ENCODE results near the gene NEK5.
A peak's percentile ranks its signal among the peaks of the same experiment; 100 is the strongest.
"Not testable (repeated sequence)": the region's sequence is repeated elsewhere in the genome, so short reads cannot be mapped to it uniquely, and the experiment has no call there.

NEK5 gene

GRCh38 chr13:52079891-52080290 lies 49.0 kb downstream of the NEK5 start:
- not testable (repeated sequence) for DNase-seq (ENCODE audit: low read depth, low spot score)

DNA sequence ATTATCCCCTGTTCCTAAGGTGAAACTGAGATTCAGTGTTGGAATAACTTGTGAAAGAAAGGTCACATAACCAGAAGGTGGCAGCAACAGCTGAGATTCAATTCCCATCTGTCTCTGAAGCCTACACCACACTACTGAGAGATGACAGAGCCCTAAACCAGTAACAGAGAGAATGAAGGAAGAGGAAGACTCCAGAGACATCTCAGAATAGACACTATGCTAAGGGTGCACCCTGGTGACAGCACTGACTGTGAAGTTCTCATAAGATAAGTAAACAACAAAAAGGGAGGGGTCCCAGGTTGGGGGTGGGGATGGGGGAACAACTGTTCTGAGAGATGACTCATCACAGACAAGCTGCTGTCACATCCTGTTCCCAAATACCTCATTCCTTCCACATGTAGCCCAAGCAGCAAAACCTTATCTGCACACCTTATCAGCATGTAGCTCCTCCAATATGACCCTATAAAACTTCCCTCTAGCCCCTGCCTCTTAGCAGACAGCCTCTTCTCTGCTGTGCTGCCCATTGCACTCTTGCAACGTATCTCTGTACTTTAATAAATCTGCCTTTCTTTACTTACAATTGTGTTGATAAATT lies 57.8 kb downstream of the NEK5 start:
- DNase-seq (ENCODE audit: low read depth, low spot score) = peak; percentile 19

GRCh38 chr13:52067237-52067636 lies 61.6 kb downstream of the NEK5 start:
- peak; percentile 12 for DNase-seq (ENCODE audit: low read depth, low spot score)

DNA sequence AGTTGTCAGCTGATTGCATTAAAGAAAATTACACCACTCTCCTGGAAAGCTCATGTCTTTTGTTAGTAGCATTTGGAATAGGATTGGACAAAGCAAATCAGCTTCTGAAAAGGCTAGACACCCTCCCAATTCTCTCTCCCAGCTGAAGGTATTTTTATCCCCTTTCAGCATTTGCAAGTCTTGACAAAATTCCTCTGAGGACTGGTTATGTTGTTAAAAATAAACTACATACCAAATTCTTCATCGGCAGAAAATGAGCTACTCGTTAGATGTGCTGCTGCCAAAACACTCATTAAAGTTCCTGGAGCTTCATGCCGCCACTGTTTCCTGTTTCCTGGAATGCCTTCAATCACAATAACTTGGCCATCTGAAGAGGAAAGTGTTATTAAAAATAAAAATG lies 67.3 kb downstream of the NEK5 start:
- peak; percentile 47 for DNase-seq (ENCODE audit: low read depth, low spot score)

GRCh38 chr13:52061064-52061463 lies 67.8 kb downstream of the NEK5 start:
- DNase-seq (ENCODE audit: low read depth, low spot score) = not testable (repeated sequence)

DNA sequence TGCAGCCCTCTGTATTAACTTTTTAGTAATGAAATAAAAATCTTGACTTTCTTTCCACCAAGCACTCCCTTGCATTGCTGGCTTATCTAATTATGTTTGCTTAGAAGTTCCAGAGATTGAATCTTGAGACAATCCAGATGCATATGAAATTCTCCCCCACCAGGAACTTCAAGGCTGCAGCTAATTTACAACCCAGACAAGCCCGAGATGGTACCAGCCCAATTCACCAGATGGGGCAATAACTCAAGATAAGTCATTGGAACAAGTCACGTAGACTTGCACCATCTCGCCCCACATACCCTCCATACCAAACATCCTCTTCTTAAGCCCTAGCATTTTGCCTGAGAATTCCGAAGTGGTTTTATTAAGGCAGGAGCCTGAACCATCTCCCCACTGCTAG lies 75.4 kb downstream of the NEK5 start:
- DNase-seq (ENCODE audit: low read depth, low spot score) = no peak

GRCh38 chr13:52051400-52051799 lies 77.5 kb downstream of the NEK5 start:
- no peak for DNase-seq (ENCODE audit: low read depth, low spot score)

DNA sequence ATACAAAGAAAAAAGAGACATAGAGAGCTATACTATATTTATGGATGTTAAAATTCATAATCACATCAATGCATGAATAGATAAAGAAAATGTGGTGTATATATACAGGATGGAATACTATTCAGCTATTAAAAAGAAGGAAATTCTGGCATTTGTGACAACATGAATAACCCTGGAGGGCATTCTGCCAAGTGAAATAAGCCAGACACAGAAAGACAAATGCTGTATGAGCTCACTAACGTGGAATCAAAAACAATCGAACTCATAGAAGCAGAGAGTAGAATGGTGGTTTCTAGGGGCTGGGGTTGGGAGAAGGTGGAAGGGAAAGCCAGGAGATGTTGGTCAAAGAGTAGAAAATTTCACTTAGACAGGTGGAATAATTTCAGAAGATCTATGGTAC lies 80.4 kb downstream of the NEK5 start:
- DNase-seq (ENCODE audit: low read depth, low spot score) = peak; percentile 41

DNA sequence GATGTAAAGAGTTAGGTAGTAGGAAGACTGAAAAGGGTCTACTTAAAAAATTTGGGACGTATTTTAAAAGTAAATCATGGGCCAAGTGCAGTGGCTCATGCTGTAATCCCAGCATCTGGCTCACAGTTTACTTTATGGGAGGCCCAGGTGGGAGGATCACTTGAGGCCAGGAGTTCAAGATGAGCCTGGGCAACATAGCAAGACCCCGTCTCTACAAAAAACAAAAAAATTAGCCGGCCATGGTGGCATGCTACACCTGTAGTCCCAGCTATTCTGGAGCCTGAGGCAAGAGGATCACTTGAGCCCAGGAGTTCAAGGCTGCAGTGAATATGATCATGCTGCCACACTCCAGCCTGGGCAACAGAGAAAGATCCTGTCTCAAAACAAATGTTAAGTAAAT lies 81.4 kb downstream of the NEK5 start:
- no peak for DNase-seq (ENCODE audit: low read depth, low spot score)

DNA sequence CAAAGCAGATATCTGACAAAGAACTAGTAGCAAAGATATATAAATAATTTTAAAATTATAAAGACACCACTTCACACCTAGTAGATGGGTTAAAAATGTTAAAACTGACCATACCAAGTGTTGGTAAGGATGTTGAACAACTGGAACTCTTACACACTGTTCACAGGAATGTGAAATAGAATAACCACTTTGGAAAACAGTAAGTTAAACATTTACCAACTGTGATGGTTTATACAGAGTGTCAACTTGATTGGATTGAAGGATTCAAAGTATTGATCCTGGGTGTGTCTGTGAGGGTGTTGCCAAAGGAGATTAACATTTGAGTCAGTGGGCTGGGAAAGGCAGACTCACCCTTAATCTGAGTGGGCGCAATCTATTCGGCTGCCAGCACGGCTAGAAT lies 85.2 kb downstream of the NEK5 start:
- DNase-seq (ENCODE audit: low read depth, low spot score) = no peak

- no peak for DNase-seq (ENCODE audit: low read depth, low spot score)
Observed at GRCh38 chr13:52036037-52036436, 92.8 kb downstream of the NEK5 start.

GRCh38 chr13:52034616-52035226 lies 94.2 kb downstream of the NEK5 start:
- no peak for DNase-seq (ENCODE audit: low read depth, low spot score)

- DNase-seq (ENCODE audit: low read depth, low spot score) = no peak
Observed at GRCh38 chr13:52033039-52033438, 95.8 kb downstream of the NEK5 start.

DNA sequence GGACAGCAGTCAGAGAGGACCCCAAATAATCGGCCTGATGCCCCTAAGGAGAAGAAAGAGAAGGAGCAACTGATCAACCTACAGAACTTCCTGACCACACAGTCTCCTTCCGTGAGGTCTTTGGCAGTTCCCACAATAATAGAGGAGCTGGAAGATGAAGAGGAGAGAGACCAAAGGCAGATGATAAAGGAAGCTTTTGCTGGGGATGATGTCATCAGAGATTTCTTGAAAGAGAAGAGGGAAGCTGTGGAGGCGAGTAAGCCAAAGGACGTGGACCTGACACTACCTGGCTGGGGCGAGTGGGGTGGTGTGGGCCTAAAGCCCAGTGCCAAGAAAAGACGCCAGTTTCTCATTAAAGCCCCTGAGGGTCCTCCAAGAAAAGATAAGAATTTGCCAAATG lies 98.5 kb downstream of the NEK5 start:
- DNase-seq (ENCODE audit: low read depth, low spot score) = not testable (repeated sequence)

- no peak for DNase-seq (ENCODE audit: low read depth, low spot score)
Observed at GRCh38 chr13:52029569-52029968, 99.3 kb downstream of the NEK5 start.

DNA sequence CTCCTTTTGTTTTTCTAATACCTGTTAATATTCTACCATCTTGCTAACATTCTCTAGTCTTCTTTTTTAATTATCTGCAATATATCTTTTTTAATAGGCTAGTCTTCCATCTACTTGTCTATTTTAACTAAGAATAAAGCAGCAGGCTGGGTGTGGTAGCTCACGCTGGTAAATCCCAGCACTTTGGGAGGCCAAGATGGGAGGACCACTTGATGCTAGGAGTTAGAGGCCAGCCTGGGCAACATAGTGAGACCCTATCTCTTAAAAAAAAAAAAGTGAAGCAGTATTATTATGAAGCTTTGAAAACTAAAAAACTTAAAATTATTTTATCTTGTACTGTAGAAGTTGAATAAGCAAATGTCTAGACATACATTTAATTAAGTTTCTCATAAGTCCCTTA lies 101.0 kb downstream of the NEK5 start:
- no peak for DNase-seq (ENCODE audit: low read depth, low spot score)

DNA sequence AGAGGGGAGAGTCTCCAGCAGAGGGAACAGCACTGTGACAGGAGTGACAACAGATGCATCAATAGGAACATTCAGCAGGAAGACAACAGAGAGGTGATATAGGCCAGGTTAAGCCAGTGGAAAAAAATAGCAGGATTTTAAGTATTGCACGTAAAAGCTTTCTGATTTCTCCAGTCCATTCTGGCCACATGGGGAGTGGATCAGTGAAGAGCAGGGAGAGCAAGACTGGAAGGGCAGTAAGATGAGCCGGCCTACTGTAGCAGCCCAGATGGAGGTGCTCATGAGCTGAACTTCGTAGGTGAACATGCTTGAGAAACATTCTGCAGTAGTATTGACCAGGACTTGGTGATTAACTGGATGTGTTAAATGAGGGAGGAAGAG lies 102.6 kb downstream of the NEK5 start:
- DNase-seq (ENCODE audit: low read depth, low spot score) = no peak

DNA sequence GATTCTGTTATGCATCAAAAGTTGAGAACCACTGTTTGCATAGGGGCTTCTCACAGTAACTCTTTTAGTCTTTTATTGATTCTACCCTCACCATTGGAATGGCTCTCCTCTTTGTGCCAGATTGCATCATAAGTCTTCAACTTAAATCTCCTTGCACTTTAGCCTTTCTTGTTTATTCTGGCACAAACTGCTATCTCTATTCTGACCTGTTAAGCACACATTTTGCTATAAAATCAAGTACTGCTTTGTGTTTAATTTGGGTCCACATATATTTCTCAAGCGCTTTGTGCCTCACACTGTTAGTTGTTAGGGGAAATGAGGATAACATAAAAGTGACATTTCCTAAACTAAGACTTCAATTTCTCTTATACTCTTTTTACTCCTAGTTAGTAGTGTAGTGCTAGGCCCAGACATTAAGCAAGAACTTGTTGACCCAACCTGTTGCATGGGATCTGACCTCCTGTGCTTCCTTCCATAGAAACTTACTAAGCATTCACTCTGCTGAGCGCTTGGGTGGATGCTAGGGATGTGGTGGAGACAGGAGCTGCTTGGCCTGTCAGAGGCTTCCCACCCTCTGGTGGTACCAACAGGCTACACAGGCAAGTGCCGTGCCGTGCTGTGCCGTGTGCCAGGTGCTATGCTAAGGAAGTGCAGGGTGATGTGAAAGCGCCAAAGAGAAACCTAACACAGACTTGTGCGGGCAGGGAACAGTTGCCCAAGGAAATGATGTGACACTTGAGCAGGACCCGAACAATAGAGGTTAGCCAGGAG lies 103.2 kb downstream of the NEK5 start:
- no peak for DNase-seq (ENCODE audit: low read depth, low spot score)

DNA sequence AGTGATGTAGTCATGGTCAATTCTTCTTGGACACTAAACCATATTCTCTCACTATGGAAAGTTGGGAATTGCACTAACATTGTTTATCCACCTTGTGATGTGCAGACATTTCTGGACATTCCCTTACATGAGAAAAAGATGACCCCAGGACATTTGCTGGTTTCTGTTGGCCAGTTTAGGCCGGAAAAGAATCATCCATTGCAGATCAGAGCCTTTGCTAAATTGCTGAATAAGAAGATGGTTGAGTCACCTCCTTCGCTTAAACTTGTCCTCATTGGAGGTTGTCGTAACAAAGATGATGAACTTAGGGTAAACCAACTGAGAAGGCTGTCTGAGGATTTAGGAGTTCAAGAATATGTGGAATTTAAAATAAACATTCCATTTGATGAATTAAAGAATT lies 104.4 kb downstream of the NEK5 start, which contains the start of gene UTP14C:
Gene UTP14C (plus strand): TSS at position 211 of the 400 bp plus-strand sequence. CDS start 4,114 bp downstream, outside the sequence.
- no peak for DNase-seq (ENCODE audit: low read depth, low spot score)

DNA sequence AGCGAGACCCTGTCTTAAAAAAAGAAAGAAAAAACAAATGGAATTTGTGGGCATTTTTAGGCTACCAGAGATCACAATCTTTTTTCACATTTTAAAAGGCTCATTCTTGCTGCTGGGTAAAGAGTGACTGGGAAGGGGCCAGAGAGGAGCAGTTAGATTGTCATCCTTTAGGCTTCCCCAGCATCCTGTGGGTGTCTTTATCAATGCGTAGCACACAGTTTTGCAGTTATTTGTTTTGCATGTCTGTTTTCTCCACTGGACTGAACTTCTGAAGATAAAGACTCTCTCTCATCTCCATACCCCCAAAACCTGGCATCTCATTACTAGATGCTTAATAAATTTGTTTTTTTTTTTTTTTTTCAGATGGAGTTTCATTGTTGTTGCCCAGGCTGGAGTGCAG lies 106.5 kb downstream of the NEK5 start:
- DNase-seq (ENCODE audit: low read depth, low spot score) = no peak

- no peak for DNase-seq (ENCODE audit: low read depth, low spot score)
Observed at GRCh38 chr13:52020191-52020590, 108.7 kb downstream of the NEK5 start.

- DNase-seq (ENCODE audit: low read depth, low spot score) = no peak
Observed at GRCh38 chr13:52016296-52016695, 112.6 kb downstream of the NEK5 start.

DNA sequence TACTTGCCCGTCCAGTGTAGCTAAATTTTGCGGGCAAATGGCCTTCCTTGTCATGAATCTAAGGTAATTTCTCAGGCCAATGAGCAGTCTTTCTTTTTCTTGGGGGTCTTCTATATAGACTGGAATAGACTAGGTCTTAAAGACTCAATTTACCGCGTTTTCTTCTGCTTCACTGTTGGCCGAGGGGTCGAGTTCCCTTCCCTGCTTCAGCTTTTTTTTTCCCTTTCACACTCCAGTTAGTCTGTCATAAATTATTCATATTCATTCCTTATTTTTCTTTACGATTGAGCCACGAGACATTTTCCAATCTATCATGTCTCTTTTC lies 116.4 kb downstream of the NEK5 start:
- no peak for DNase-seq (ENCODE audit: low read depth, low spot score)

All from astrocyte of the hippocampus (primary cell).